HUDEP-2 (cell line): ENCODE measurements around the gene PRRC1.

ENCODE experiments used
- DNase-seq, 76 experiments: peaks; one replicate each; lab custom pipeline; 2025; ENCODE audit not compliant: unreplicated experiment in 76 of 76; lab: John Stamatoyannopoulos, UW

Gene PRRC1

DNA sequence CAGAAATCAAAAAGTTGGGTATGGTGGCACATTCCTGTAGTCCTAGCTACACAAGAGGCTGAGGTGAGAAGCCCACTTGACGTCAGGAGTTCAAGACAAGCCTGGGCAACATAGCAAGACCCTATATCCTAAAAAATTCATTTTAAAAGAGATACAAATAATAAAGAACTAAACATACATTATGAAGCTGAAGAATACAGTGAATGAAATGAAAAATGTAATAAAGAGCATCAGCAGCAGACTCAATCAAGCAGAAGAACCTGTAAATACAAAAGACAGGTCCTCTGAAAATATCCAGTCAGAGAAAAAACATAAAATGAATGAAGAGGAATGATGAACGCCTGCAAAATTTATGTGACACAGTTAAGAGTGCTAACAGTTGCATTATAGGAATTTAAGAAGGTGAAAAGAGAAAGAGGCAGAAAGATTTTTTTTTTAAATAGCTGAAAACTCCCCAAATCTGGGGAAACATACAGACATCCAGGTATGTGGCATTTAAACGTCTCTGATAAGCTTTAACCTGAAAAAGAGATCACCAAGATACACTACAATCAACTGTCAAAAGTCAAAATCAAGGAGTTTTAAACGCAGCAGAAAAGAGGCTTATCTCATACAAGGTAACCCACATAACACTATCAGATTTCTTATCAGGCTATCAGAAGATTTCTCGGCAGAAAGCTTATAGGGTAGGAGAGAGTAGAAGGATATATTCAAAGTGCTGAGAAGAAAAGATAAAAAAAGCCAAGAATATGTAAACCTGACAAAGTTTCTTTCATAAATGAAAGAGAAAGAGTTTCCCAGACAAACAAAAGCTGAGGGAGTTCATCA, 57.6 kb downstream of the PRRC1 start:
- no peak for DNase-seq

DNA sequence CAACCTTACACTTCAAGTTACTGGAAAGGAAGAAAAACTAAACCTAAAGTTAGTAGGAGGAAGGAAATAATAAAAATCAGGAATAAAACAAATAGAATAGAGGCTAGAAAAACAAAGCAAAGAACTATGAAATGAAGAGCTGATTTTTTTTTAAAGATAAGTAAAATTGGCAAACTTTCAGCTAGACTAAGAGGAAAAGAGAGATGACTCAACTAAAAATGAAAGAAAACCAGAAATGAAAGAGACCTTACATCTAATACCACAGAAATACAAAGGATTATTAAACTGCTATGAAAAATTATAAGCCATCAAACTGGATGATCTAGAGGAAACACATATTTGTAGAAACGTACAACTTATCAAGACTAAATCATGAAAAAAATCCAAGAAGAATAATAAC, 60.0 kb downstream of the PRRC1 start:
- no peak for DNase-seq

- no peak for DNase-seq
Measured at GRCh38 chr5:127580731-127581130, 63.3 kb downstream of the PRRC1 start.

DNA sequence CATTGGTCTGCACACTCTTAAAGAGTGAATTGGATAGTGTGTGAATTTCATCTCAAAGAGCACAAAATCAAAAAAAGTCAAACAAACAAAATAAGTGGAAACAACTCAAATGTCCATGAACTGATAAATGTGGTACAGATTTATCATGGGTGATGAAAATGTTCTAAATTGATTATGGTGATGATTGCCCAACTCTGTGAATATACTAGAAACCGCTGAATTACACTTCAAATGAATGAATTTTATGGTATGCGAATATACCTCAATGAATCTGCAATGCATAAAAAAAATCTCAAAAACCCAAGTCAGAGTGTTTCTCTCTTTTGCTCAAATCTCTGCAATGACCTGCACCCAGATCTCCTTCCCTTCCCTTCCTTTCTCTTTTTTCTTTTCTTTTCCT, 64.0 kb downstream of the PRRC1 start:
- DNase-seq: no peak

DNA sequence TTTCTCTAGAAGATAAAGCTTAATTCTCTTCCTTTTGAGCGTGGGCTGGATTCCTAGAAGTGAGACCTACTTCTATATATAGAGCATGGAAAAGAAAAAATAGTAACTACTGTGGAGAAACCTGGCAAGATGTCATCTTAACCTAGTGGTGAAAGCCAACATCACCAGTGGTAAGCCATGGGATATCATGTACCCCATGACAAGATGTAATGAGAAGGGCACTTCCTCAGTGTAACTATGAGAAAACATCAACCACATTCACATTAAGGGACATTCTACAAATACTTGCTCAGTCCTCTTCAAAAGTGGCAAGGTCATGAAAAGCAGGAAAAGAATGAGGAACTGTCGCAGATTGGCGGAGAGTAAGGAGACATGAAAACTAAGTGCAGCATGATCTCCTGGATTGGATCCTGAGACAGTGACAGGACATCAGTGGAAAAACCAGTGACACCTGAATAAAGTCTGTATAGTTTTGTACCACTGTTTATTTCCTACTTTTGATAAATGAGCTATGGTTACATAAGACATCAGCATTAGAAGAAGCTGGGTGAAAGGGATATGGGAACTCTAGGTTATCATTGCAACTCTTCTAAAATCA, 65.4 kb downstream of the PRRC1 start:
- no peak for DNase-seq

GRCh38 chr5:127583866-127584265, 66.4 kb downstream of the PRRC1 start:
- DNase-seq: no peak

DNA sequence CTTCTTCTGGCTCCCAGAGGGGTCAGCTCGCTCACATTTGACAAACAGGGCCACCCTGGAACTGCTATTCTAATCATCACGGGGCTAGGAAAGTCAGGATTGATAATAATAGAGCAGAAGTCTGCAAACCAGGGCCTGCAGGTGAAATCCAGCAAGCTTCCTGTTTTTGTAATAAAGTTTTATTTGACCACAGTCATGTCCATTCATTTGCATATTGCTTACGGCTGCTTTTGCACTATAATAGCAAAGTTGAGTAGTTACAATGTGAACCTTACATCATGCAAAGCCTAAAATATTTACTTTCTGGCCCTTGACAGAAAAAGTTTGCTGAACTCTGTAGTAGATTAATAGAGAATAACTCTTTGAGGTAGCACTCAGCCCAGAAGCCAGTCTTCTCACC, 68.2 kb downstream of the PRRC1 start:
- DNase-seq: no peak

DNA sequence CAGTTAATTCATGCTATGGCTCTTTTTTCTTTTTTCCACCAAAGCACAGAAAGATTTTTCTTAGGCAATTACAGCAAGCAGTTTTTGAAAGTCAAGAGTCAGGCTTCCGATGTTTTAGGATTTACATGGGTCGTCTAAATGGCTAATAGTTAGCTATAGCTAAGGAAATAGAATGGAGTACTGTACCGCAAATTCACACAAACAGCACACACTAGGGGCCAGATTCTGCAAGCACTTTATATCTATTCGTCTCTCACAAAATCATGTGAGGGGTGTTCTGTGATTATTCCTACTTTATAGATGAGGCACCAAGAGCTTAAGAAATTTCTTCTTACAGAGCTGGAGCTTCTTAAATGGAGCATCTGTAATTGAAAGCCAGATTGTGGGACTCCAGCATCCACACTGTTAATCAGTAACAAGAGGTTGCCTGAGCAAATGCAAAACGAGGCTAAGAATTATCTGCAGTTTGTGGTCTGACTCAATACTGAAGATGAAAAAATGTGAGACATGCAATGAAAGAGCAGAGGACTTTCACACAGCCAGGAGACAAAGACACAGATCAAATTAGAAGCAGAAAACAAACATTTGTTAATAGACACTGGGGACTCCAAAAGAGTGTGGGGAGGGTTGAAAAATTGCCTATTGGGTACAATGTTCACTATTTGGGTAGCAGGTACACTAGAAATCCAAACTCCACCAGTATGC, 68.8 kb downstream of the PRRC1 start:
- no peak for DNase-seq

DNA sequence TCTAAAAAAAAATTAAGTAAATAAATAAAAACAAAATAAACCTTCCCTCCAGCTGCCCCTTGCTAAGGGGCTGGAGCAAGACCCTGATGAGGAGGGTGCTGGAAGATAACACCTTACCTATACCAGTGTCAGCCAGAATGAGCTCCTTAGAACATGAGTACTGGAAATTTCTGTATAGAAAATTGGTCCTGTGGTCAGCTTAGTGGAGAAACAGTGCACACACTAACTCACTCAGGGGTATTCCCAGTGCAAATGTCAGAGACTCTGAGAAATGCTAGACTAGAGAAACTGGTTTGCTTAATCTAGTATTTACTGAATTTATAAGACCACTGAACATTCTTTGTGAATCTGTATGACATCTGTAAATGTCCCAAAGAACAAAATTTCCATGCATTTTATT, 69.4 kb downstream of the PRRC1 start:
- no peak for DNase-seq

GRCh38 chr5:127587246-127587917, 69.9 kb downstream of the PRRC1 start:
- DNase-seq: no peak

DNA sequence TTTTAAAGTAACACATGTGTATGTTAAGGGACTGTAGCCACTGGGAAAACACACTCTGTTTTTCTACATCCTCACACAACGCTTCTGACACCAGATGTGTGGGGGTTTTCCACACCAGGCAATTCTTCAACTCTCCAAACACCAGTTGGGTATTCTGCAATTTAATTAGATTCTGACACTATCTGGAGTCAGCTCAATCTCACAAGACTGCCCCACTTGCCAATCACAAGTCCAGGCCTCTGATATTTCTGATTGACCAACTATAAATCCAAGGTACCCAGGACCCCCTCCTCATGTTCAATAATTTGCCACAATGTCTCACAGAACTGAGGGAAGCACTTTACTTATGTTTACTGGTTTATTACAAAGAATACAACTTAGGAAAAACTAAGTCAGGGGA, 70.9 kb downstream of the PRRC1 start:
- DNase-seq: no peak

GRCh38 chr5:127589309-127590030, 72.0 kb downstream of the PRRC1 start:
- no peak for DNase-seq

DNA sequence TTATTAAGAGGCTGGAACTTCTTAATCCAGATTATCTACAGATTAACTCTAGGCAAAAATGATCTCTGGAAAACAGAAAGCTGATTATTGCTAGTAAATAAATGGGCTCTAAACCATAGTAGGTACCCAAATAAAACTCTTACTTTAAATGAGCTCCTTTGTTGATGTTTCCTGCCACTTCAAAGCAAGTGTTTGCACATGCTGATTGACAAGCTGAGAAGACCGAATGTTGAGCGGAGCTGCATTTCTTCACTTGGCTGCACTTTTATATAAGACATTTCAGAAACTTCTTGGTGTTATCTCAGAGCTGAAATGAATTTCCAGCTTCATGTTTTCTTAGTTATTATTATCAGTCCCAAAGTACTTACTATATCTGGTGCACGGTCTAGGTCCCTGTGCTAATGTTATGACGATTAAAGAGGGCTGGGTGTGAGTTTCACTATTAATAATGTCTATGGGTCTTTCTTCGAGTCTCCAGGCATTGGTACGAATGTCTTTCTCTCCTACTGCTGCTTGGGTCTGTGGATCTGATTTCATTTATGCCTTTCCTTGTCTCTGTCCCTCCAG, 72.8 kb downstream of the PRRC1 start:
- DNase-seq: no peak

DNA sequence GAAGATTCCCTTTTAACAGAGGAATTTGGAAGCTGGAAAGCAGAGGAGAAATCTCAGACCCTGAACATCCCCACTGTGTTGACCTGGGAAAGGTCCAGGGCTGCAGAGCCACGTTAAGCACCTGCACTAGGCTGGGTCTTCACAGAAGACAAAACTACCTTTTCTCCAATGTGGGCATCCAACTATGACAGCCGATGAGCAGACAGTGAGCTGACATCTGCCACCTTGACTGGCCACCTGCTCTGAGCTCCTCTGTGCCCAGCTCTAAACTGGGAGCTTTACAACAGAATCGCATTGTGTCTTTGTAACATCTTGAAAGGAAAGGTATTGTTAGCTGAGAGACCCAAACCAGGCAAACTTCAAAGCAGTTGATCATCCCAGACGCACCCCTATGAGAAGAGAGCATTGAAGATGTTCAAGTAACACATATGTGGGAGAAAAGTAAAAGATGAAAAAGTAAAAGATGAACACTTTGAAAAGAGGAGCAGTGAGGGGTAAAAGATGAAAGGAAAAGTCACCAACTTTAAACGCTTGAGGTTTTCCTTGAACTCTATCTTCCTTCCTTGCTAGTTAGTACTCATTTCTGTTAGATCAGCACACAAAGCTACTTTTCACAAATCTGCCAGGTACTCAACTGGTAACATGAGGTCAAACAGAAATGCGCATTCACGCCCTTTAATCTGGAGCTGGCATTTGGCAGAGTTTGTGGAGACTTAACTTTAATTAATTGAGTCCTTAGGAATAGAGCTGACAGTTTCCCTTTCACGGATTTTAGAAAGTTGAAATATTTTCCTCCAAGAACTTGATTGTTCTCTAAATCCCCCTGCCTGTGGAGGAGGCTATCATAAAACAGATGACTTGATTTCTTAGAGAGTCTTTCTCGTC, 78.3 kb downstream of the PRRC1 start:
- no peak for DNase-seq

GRCh38 chr5:127596501-127596900, 79.1 kb downstream of the PRRC1 start:
- DNase-seq: no peak

- DNase-seq: no peak
Measured at GRCh38 chr5:127599320-127599719, 81.9 kb downstream of the PRRC1 start.

- no peak for DNase-seq
Measured at GRCh38 chr5:127599847-127600246, 82.4 kb downstream of the PRRC1 start.

GRCh38 chr5:127601111-127601510, 83.7 kb downstream of the PRRC1 start:
- no peak for DNase-seq

DNA sequence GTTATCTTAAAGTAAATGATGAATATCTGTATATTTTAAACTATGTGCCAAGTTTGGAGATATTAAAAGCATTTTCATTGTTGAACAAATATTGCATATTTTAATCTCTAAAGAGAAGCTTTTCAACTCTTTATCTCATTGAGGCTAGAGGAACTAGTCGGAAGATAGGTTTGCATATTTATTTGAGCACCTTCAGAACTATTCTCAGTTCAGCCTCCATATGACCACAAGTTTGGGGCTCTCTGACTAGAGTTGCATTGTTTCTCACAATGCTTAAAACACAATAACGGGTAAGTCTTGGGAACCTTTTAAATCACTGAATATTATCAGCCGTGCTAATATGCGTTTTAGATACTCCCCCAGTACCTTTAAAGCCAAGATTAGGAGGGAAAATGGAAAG, 84.2 kb downstream of the PRRC1 start:
- DNase-seq: no peak
